Measurements from ENCODE around the gene ARMC5. TPM values are rescaled to one million over a fixed set of nuclear protein-coding genes. Genes with fewer than 3 reads are reported as not detected.

Gene ARMC5
- total RNA-seq, 2 donors from 2014 or later: 10.0 to 20.3 TPM

DNA sequence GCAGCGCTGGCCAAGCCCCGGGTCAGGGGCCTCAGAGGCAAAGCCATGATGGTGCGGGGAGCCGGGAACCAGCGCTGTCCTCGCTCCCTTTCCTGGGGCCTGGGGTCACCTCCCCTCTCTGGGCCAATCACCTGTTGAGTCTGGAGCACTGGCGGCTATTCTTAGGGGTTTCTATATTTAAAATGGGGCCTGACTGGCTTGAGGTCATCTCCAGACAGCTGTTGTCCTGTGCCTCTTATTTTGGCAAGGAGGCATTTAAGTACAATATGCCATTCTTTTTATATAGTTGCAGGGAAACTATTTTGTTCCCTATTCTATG, 31.1 kb upstream of the ARMC5 start, which contains the start of gene COX6A2:
Gene COX6A2 (minus strand): TSS at position 82 of the 319 bp plus-strand sequence. CDS start 35 bp downstream, at position 47.
- Histone ChIP-seq H3K36me3 (no peaks in the 10 kb centered on the region), H3K4me1 (replicated peaks) (no peaks in the 10 kb centered on the region), H3K9me3 (no peaks in the 10 kb centered on the region), H3K4me3 (peak within 1 kb of the TSS; percentile 25 to 37), H3K27ac (no peak within 1 kb of the TSS), H3K27me3 (replicated peaks; ENCODE audit: insufficient read depth) (peaks cover 4% of the 10 kb centered on the region)
- DNase-seq (ENCODE audit: low spot score): no peak
- intact Hi-C loops (cut with DNase I): no loop called here
- WGBS: 69% methylated on average over 5 of the region's 7 CpGs
- TF ChIP-seq POLR2A (IDR thresholded peaks at IDR 0.05): no peak
- TF ChIP-seq, protein P1, sequence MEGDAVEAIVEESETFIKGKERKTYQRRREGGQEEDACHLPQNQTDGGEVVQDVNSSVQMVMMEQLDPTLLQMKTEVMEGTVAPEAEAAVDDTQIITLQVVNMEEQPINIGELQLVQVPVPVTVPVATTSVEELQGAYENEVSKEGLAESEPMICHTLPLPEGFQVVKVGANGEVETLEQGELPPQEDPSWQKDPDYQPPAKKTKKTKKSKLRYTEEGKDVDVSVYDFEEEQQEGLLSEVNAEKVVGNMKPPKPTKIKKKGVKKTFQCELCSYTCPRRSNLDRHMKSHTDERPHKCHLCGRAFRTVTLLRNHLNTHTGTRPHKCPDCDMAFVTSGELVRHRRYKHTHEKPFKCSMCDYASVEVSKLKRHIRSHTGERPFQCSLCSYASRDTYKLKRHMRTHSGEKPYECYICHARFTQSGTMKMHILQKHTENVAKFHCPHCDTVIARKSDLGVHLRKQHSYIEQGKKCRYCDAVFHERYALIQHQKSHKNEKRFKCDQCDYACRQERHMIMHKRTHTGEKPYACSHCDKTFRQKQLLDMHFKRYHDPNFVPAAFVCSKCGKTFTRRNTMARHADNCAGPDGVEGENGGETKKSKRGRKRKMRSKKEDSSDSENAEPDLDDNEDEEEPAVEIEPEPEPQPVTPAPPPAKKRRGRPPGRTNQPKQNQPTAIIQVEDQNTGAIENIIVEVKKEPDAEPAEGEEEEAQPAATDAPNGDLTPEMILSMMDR (IDR thresholded peaks at IDR 0.05): no peak
- TF ChIP-seq POLR2AphosphoS5 (IDR thresholded peaks at IDR 0.05): no peak

- intact Hi-C loops (cut with DNase I): no loop called here
- H3K9me3 ChIP-seq: no peaks in the 10 kb centered on the region
- 71% methylated on average over 7 of the region's 7 CpGs for WGBS
- H3K27ac ChIP-seq: no peak overlapping the region
- no peak overlapping the region for H3K4me3 ChIP-seq
- no peak for DNase-seq (ENCODE audit: low spot score)
- no peaks in the 10 kb centered on the region for H3K4me1 ChIP-seq (replicated peaks)
- TF ChIP-seq POLR2A (IDR thresholded peaks at IDR 0.05) (no peak), POLR2AphosphoS5 (IDR thresholded peaks at IDR 0.05) (no peak)
- TF ChIP-seq, protein P1 (IDR thresholded peaks at IDR 0.05): no peak
- peaks cover under 1% of the 10 kb centered on the region for H3K27me3 ChIP-seq (replicated peaks; ENCODE audit: insufficient read depth)
- no peaks in the 10 kb centered on the region for H3K36me3 ChIP-seq
Measured at GRCh38 chr16:31428638-31429247, 30.6 kb upstream of the ARMC5 start.

- intact Hi-C loops (cut with DNase I): no loop called here
- no peaks in the 10 kb centered on the region for H3K4me1 ChIP-seq (replicated peaks)
- no peaks in the 10 kb centered on the region for H3K9me3 ChIP-seq
- TF ChIP-seq, protein P1 (IDR thresholded peaks at IDR 0.05): no peak
- TF ChIP-seq POLR2A (IDR thresholded peaks at IDR 0.05) (no peak), POLR2AphosphoS5 (IDR thresholded peaks at IDR 0.05) (no peak)
- H3K36me3 ChIP-seq: no peaks in the 10 kb centered on the region
- no peak for DNase-seq (ENCODE audit: low spot score)
- WGBS: 22% methylated on average over 1 of the region's 1 CpG
- H3K4me3 ChIP-seq: no peak overlapping the region
- H3K27ac ChIP-seq: no peak overlapping the region
- H3K27me3 ChIP-seq (replicated peaks; ENCODE audit: insufficient read depth): no peaks in the 10 kb centered on the region
Measured at GRCh38 chr16:31429314-31429713, 30.0 kb upstream of the ARMC5 start.

- TF ChIP-seq POLR2AphosphoS5 (IDR thresholded peaks at IDR 0.05) (no peak), POLR2A (IDR thresholded peaks at IDR 0.05) (no peak)
- H3K9me3 ChIP-seq: no peaks in the 10 kb centered on the region
- no peaks in the 10 kb centered on the region for H3K27me3 ChIP-seq (replicated peaks; ENCODE audit: insufficient read depth)
- intact Hi-C loops (cut with DNase I): no loop called here
- H3K4me1 ChIP-seq (replicated peaks): no peaks in the 10 kb centered on the region
- 85% methylated on average over 3 of the region's 3 CpGs for WGBS
- H3K4me3 ChIP-seq: no peak overlapping the region
- no peak overlapping the region for H3K27ac ChIP-seq
- no peak for DNase-seq (ENCODE audit: low spot score)
- no peaks in the 10 kb centered on the region for H3K36me3 ChIP-seq
Measured at GRCh38 chr16:31429796-31430195, 29.5 kb upstream of the ARMC5 start.

DNA sequence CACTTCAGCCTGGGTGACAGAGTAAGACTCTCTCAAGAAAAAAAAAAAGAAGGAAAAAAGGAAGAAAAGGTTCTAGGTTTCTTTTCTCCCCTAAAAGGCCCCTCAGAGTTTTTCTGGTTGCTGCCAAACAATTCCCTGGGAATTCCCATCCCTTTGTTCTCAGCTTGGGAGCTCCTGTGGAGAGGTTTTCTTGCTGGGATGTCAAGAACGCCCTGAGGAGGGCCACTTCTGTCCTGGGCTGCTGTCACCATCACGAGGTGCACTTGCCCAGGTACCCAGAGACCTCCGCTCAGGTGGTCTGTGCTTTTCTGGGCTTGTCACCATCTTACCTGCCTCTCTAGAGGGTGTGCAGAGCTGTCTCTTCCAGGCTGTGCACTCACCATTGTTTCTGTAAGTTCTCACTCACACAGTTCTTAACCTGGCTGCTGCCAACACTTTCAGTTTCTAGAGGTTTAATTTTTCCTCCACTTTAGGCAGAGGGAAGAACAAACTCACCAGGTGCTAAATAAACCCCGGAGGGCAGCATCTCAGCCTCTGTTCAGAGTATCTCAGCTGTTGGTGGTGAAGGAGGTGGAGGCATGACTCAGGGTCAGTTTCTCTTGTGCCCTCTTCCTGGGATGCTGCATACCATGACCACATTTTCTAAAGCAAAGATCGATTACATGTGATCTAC, 28.8 kb upstream of the ARMC5 start:
- intact Hi-C loops (cut with DNase I): no loop called here
- WGBS: 62% methylated on average over 5 of the region's 5 CpGs
- H3K27ac ChIP-seq: no peak overlapping the region

More for the DNA sequence above, 28.8 kb upstream of the ARMC5 start:
- Histone ChIP-seq H3K4me1 (replicated peaks) (no peaks in the 10 kb centered on the region), H3K4me3 (no peak overlapping the region), H3K36me3 (no peaks in the 10 kb centered on the region), H3K27me3 (replicated peaks; ENCODE audit: insufficient read depth) (no peaks in the 10 kb centered on the region), H3K9me3 (no peaks in the 10 kb centered on the region)
- DNase-seq (ENCODE audit: low spot score): no peak
- no peak for TF ChIP-seq POLR2AphosphoS5 (IDR thresholded peaks at IDR 0.05)
- TF ChIP-seq, protein P1 (IDR thresholded peaks at IDR 0.05): no peak
